Measurements from ENCODE around the gene METTL27.
A peak's percentile ranks its signal among the peaks of the same experiment; 100 is the strongest.
"Not testable (repeated sequence)": the region's sequence is repeated elsewhere in the genome, so short reads cannot be mapped to it uniquely, and the experiment has no call there.

The METTL27 gene

GRCh38 chr7:73844131-73844547, 1.8 kb upstream of the METTL27 start:
- TF ChIP-seq CTCF (IDR thresholded peaks at IDR 0.05; ENCODE audit: low read depth, low read length) = no peak
- no peak for DNase-seq (ENCODE audit: low read depth in 2 of 2)
- H3K4me3 ChIP-seq (replicated peaks in 1 of 2; ENCODE audit: low read depth in 2 of 2, low read length in 2 of 2) = no peak overlapping the region

GRCh38 chr7:73841689-73842066, 638 bp downstream of the METTL27 start:
- peak overlapping the region; percentile 67 to 69 for H3K4me3 ChIP-seq (replicated peaks in 1 of 2; ENCODE audit: low read depth in 2 of 2, low read length in 2 of 2)
- TF ChIP-seq CTCF (IDR thresholded peaks at IDR 0.05; ENCODE audit: low read depth, low read length) = no peak
- DNase-seq (ENCODE audit: low read depth in 2 of 2) = no peak

GRCh38 chr7:73840715-73841379, 1.5 kb downstream of the METTL27 start:
- no peak overlapping the region for H3K4me3 ChIP-seq (replicated peaks in 1 of 2; ENCODE audit: low read depth in 2 of 2, low read length in 2 of 2)
- no peak for TF ChIP-seq CTCF (IDR thresholded peaks at IDR 0.05; ENCODE audit: low read depth, low read length)
- no peak for DNase-seq (ENCODE audit: low read depth in 2 of 2)

- no peak for TF ChIP-seq CTCF (IDR thresholded peaks at IDR 0.05; ENCODE audit: low read depth, low read length)
- no peak for DNase-seq (ENCODE audit: low read depth in 2 of 2)
Measured at GRCh38 chr7:73839743-73840714, 2.3 kb downstream of the METTL27 start.

GRCh38 chr7:73839290-73839689, 3.0 kb downstream of the METTL27 start:
- no peak overlapping the region for H3K4me3 ChIP-seq (replicated peaks in 1 of 2; ENCODE audit: low read depth in 2 of 2, low read length in 2 of 2)
- no peak for TF ChIP-seq CTCF (IDR thresholded peaks at IDR 0.05; ENCODE audit: low read depth, low read length)
- no peak for DNase-seq (ENCODE audit: low read depth in 2 of 2)

More at GRCh38 chr7:73839743-73840714, 2.3 kb downstream of the METTL27 start:
- H3K4me3 ChIP-seq (replicated peaks in 1 of 2; ENCODE audit: low read depth in 2 of 2, low read length in 2 of 2) = no peak overlapping the region

- no peak overlapping the region for H3K4me3 ChIP-seq (replicated peaks in 1 of 2; ENCODE audit: low read depth in 2 of 2, low read length in 2 of 2)
- no peak for DNase-seq (ENCODE audit: low read depth in 2 of 2)
- no peak for TF ChIP-seq CTCF (IDR thresholded peaks at IDR 0.05; ENCODE audit: low read depth, low read length)
Measured at GRCh38 chr7:73838642-73839041, 3.7 kb downstream of the METTL27 start.

- H3K4me3 ChIP-seq (replicated peaks in 1 of 2; ENCODE audit: low read depth in 2 of 2, low read length in 2 of 2); DNase-seq (ENCODE audit: low read depth in 2 of 2): not testable (repeated sequence)
Measured at GRCh38 chr7:73837167-73837566, 5.1 kb downstream of the METTL27 start.

All from cardiac fibroblast (primary cell).